ENCODE data around the gene GPC6. TPM values are rescaled to one million over a fixed set of nuclear protein-coding genes. Genes with fewer than 3 reads are reported as not detected.

The GPC6 gene
- total and polyA plus RNA-seq, 4 donors = 5.9 to 29.1 (median 18.2) TPM

GRCh38 chr13:93603043-93603442, 376.4 kb downstream of the GPC6 start:
- H3K9me3 ChIP-seq (ENCODE audit: control insufficient read depth in 4 of 4, low read length in 3 of 4) = no peaks in the 10 kb centered on the region
- no peak overlapping the region for H3K27ac ChIP-seq (ENCODE audit: low read depth in 1 of 2, low read length in 2 of 2)
- WGBS = 93% methylated on average over 2 of the region's 2 CpGs
- no peaks in the 10 kb centered on the region for H3K36me3 ChIP-seq (ENCODE audit: control insufficient read depth in 4 of 4, insufficient read depth in 3 of 4, low read depth in 1 of 4, low read length in 3 of 4)
- TF ChIP-seq, protein P1, sequence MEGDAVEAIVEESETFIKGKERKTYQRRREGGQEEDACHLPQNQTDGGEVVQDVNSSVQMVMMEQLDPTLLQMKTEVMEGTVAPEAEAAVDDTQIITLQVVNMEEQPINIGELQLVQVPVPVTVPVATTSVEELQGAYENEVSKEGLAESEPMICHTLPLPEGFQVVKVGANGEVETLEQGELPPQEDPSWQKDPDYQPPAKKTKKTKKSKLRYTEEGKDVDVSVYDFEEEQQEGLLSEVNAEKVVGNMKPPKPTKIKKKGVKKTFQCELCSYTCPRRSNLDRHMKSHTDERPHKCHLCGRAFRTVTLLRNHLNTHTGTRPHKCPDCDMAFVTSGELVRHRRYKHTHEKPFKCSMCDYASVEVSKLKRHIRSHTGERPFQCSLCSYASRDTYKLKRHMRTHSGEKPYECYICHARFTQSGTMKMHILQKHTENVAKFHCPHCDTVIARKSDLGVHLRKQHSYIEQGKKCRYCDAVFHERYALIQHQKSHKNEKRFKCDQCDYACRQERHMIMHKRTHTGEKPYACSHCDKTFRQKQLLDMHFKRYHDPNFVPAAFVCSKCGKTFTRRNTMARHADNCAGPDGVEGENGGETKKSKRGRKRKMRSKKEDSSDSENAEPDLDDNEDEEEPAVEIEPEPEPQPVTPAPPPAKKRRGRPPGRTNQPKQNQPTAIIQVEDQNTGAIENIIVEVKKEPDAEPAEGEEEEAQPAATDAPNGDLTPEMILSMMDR (IDR thresholded peaks at IDR 0.05; ENCODE audit: low read depth, low read length, missing input control) = no peak
- TF ChIP-seq MAX (IDR thresholded peaks at IDR 0.05) = no peak
- no peak for TF ChIP-seq GABPA (IDR thresholded peaks at IDR 0.05 in 1 of 2, conservative IDR thresholded peaks at IDR 0.05 in 1 of 2)
- TF ChIP-seq RXRA (IDR thresholded peaks at IDR 0.05) = no peak
- TF ChIP-seq, protein P2, sequence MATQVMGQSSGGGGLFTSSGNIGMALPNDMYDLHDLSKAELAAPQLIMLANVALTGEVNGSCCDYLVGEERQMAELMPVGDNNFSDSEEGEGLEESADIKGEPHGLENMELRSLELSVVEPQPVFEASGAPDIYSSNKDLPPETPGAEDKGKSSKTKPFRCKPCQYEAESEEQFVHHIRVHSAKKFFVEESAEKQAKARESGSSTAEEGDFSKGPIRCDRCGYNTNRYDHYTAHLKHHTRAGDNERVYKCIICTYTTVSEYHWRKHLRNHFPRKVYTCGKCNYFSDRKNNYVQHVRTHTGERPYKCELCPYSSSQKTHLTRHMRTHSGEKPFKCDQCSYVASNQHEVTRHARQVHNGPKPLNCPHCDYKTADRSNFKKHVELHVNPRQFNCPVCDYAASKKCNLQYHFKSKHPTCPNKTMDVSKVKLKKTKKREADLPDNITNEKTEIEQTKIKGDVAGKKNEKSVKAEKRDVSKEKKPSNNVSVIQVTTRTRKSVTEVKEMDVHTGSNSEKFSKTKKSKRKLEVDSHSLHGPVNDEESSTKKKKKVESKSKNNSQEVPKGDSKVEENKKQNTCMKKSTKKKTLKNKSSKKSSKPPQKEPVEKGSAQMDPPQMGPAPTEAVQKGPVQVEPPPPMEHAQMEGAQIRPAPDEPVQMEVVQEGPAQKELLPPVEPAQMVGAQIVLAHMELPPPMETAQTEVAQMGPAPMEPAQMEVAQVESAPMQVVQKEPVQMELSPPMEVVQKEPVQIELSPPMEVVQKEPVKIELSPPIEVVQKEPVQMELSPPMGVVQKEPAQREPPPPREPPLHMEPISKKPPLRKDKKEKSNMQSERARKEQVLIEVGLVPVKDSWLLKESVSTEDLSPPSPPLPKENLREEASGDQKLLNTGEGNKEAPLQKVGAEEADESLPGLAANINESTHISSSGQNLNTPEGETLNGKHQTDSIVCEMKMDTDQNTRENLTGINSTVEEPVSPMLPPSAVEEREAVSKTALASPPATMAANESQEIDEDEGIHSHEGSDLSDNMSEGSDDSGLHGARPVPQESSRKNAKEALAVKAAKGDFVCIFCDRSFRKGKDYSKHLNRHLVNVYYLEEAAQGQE (IDR thresholded peaks at IDR 0.05) = no peak
- H3K4me3 ChIP-seq (ENCODE audit: low read depth in 1 of 3, low read length in 3 of 3) = no peak overlapping the region
- no peaks in the 10 kb centered on the region for H3K27me3 ChIP-seq (ENCODE audit: control insufficient read depth in 4 of 4, insufficient read depth in 4 of 4, low read length in 3 of 4)
- H3K9ac ChIP-seq (ENCODE audit: low read depth in 1 of 2, low read length in 2 of 2) = no peak overlapping the region
- H3K4me1 ChIP-seq (ENCODE audit: control insufficient read depth in 4 of 4, insufficient read depth in 4 of 4, low read length in 3 of 4) = no peaks in the 10 kb centered on the region
- no peak for DNase-seq (ENCODE audit: low spot score)

- DNase-seq (ENCODE audit: low spot score) = no peak
- H3K27ac ChIP-seq (ENCODE audit: low read depth in 1 of 2, low read length in 2 of 2) = no peak overlapping the region
- no peaks in the 10 kb centered on the region for H3K36me3 ChIP-seq (ENCODE audit: control insufficient read depth in 4 of 4, insufficient read depth in 3 of 4, low read depth in 1 of 4, low read length in 3 of 4)
- H3K9ac ChIP-seq (ENCODE audit: low read depth in 1 of 2, low read length in 2 of 2) = no peak overlapping the region
- TF ChIP-seq RXRA (IDR thresholded peaks at IDR 0.05) (no peak), FOXA2 (IDR thresholded peaks at IDR 0.05) (no peak)
- TF ChIP-seq, protein P1 (IDR thresholded peaks at IDR 0.05; ENCODE audit: low read depth, low read length, missing input control) = no peak
- H3K9me3 ChIP-seq (ENCODE audit: control insufficient read depth in 4 of 4, low read length in 3 of 4) = no peaks in the 10 kb centered on the region
- no peaks in the 10 kb centered on the region for H3K27me3 ChIP-seq (ENCODE audit: control insufficient read depth in 4 of 4, insufficient read depth in 4 of 4, low read length in 3 of 4)
- no peak overlapping the region for H3K4me3 ChIP-seq (ENCODE audit: low read depth in 1 of 3, low read length in 3 of 3)
- WGBS = 88% methylated on average over 1 of the region's 1 CpG
- H3K4me1 ChIP-seq (ENCODE audit: control insufficient read depth in 4 of 4, insufficient read depth in 4 of 4, low read length in 3 of 4) = no peaks in the 10 kb centered on the region
Observed at GRCh38 chr13:93614776-93615175, 388.2 kb downstream of the GPC6 start.

DNA sequence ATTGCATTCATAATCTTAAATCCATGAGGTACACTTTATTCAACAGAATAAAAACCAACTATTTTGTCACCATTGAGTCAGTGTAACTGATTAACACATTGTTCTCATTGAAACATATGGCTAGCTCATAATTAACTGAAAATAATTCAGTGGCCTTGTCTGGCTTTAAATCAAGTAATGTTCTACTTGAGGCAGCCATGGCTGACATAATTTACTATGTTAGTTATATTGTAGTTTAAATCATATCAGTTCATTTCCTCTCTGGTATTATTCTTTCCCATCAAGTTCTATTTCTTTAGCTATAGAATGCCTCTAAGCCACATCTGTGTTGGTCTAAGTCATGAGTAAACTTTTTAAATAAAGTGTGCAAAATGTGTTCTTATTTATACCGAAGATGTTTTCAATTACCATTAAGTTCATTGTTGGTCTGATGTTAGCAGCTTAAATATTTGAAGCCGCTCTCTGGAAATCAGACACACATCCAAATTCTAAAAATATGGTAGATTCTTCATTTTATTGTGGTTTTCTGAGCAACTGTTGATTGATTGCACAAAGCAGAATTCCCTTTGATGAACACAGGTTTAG, 393.7 kb downstream of the GPC6 start:
- Histone ChIP-seq H3K4me1 (ENCODE audit: control insufficient read depth in 4 of 4, insufficient read depth in 4 of 4, low read length in 3 of 4) (no peaks in the 10 kb centered on the region), H3K27me3 (ENCODE audit: control insufficient read depth in 4 of 4, insufficient read depth in 4 of 4, low read length in 3 of 4) (no peaks in the 10 kb centered on the region), H3K9ac (ENCODE audit: low read depth in 1 of 2, low read length in 2 of 2) (no peak overlapping the region), H3K36me3 (ENCODE audit: control insufficient read depth in 4 of 4, insufficient read depth in 3 of 4, low read depth in 1 of 4, low read length in 3 of 4) (no peaks in the 10 kb centered on the region), H3K9me3 (ENCODE audit: control insufficient read depth in 4 of 4, low read length in 3 of 4) (no peaks in the 10 kb centered on the region), H3K4me3 (ENCODE audit: low read depth in 1 of 3, low read length in 3 of 3) (no peak overlapping the region), H3K27ac (ENCODE audit: low read depth in 1 of 2, low read length in 2 of 2) (no peak overlapping the region)
- DNase-seq (ENCODE audit: low spot score) = no peak
- WGBS = 72% methylated on average over 2 of the region's 2 CpGs
- no peak for TF ChIP-seq MAX (IDR thresholded peaks at IDR 0.05)
- TF ChIP-seq, protein P2 (IDR thresholded peaks at IDR 0.05) = no peak
- TF ChIP-seq, protein P3, sequence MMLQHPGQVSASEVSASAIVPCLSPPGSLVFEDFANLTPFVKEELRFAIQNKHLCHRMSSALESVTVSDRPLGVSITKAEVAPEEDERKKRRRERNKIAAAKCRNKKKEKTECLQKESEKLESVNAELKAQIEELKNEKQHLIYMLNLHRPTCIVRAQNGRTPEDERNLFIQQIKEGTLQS (IDR thresholded peaks at IDR 0.05) = no peak
- TF ChIP-seq SP1 (IDR thresholded peaks at IDR 0.05) = no peak
- TF ChIP-seq EGR1 (IDR thresholded peaks at IDR 0.05; ENCODE audit: low read depth in 2 of 2) = no peak
- TF ChIP-seq, protein P4, sequence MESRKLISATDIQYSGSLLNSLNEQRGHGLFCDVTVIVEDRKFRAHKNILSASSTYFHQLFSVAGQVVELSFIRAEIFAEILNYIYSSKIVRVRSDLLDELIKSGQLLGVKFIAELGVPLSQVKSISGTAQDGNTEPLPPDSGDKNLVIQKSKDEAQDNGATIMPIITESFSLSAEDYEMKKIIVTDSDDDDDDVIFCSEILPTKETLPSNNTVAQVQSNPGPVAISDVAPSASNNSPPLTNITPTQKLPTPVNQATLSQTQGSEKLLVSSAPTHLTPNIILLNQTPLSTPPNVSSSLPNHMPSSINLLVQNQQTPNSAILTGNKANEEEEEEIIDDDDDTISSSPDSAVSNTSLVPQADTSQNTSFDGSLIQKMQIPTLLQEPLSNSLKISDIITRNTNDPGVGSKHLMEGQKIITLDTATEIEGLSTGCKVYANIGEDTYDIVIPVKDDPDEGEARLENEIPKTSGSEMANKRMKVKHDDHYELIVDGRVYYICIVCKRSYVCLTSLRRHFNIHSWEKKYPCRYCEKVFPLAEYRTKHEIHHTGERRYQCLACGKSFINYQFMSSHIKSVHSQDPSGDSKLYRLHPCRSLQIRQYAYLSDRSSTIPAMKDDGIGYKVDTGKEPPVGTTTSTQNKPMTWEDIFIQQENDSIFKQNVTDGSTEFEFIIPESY (IDR thresholded peaks at IDR 0.05) = no peak
- TF ChIP-seq NR2F2 (IDR thresholded peaks at IDR 0.05) = no peak

Data from liver (tissue), 9 donors.